ENCODE results near the gene TMEM121B. TPM values are rescaled to one million over a fixed set of nuclear protein-coding genes. Genes with fewer than 3 reads are reported as not detected.

Gene TMEM121B
- total and polyA plus RNA-seq, 7 experiments from 2014 or later: 0.13 to 2.6 (median 0.24) TPM; not detected in 2

DNA sequence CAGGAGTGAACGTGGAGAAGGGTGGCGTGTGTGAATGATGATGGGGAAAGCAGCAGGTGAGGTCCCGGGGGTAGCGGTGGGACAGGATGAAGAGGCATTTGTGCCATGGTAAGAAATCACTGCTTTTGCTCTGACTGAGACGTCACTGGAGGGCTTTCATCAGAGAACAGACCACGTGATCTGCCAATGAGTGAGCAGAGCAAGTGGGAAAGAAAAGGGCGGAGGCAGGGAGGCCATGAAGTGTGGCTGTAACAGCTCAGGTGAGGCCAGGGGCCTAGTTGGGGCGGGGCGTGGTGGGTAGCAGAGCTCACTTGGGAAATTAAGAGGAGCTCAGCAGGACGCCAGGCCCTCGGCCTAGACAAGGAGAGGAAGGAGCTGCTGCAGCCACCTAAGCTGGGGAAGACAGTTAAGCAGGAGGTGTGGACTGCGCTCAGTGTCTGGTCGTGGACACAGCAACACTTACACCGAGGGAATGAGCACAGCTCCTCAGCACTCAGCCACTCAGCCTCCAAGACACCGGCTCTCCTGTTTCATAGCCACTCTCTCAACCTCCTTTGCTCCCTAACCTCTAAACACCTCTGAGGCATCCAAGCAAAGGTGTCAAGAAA is 14.1 kb upstream of the TMEM121B start:
- ATAC-seq (no peak), DNase-seq (no peak)
- peaks cover 4 to 14% (median 7%) of the 10 kb centered on the region in 5 donors for H3K36me3 Mint-ChIP-seq
- no peak overlapping the region for H3K27ac ChIP-seq (ENCODE audit: low read depth, low read length)
- peaks cover 0 to 22% (median 0%) of the 10 kb centered on the region in 3 experiments for H3K36me3 ChIP-seq (ENCODE audit: control insufficient read depth in 2 of 3, insufficient read depth in 3 of 3, low read length in 3 of 3)
- no peaks in the 10 kb centered on the region for H3K9me3 Mint-ChIP-seq
- H3K4me1 Mint-ChIP-seq: peaks cover 0 to 2% (median 0%) of the 10 kb centered on the region in 7 donors
- no peaks in the 10 kb centered on the region for H3K4me1 ChIP-seq (ENCODE audit: control insufficient read depth in 2 of 2, insufficient read depth in 2 of 2, low read length in 2 of 2)
- no peak overlapping the region for H3K4me3 Mint-ChIP-seq
- H3K27ac Mint-ChIP-seq: peak overlapping the region in 1 of 9 donors; percentile 78
- H3K4me3 ChIP-seq (ENCODE audit: low read length): no peak overlapping the region
- intact Hi-C loops (cut with micrococcal nuclease): no loop called here
- POLR2A ChIA-PET: interaction anchor here (0.5 kb wide), 1 partner anchor 64 kb away, joined by 3 read pairs; no protein-coding TSS in a partner anchor
- no peaks in the 10 kb centered on the region for H3K27me3 ChIP-seq (ENCODE audit: control insufficient read depth in 2 of 2, insufficient read depth in 2 of 2, low read length in 2 of 2)
- H3K27me3 Mint-ChIP-seq: peaks cover 0 to 2% (median 0%) of the 10 kb centered on the region in 5 donors
- CTCF ChIA-PET: no interaction called here
- no peaks in the 10 kb centered on the region for H3K9me3 ChIP-seq (ENCODE audit: control insufficient read depth in 2 of 3, low read length in 3 of 3)

DNA sequence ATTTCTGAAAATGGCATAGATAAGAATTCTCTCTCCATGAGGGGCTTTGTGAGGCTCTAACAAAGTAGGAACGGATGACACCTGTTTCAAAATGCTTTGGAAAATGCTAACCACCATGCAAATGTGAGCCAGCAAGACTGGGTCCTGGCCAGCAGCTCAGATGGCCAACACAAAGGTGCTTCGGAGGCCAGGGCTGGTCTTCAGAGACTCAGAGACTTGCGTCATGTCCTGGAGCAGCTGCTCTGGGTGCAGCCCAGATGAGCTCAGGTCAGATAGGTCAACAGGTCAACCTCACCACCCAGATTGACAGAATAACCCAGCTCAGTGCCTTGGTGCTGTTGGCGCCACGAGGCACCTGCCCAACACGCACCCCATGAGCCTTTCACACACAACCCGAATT is 12.0 kb upstream of the TMEM121B start:
- Histone ChIP-seq H3K9me3 (ENCODE audit: control insufficient read depth in 2 of 3, low read length in 3 of 3) (no peaks in the 10 kb centered on the region), H3K36me3 (ENCODE audit: control insufficient read depth in 2 of 3, insufficient read depth in 3 of 3, low read length in 3 of 3) (peaks cover 0 to 8% (median 0%) of the 10 kb centered on the region in 3 experiments), H3K27me3 (ENCODE audit: control insufficient read depth in 2 of 2, insufficient read depth in 2 of 2, low read length in 2 of 2) (no peaks in the 10 kb centered on the region), H3K4me3 (ENCODE audit: low read length) (no peak overlapping the region), H3K27ac (ENCODE audit: low read depth, low read length) (no peak overlapping the region), H3K4me1 (ENCODE audit: control insufficient read depth in 2 of 2, insufficient read depth in 2 of 2, low read length in 2 of 2) (no peaks in the 10 kb centered on the region)
- intact Hi-C loops (cut with micrococcal nuclease): no loop called here
- Mint-ChIP-seq H3K4me1 (peaks cover 0 to 5% (median 0%) of the 10 kb centered on the region in 7 donors), H3K27me3 (peaks cover 0 to 14% (median 0%) of the 10 kb centered on the region in 5 donors), H3K36me3 (peaks cover 2 to 4% (median 3%) of the 10 kb centered on the region in 5 donors), H3K4me3 (no peak overlapping the region), H3K27ac (no peak overlapping the region), H3K9me3 (no peaks in the 10 kb centered on the region)
- ATAC-seq (no peak), DNase-seq (no peak)
- CTCF ChIA-PET: no interaction called here
- POLR2A ChIA-PET: interaction anchor here (0.6 kb wide), 1 partner anchor 42 kb away, joined by 3 read pairs; no protein-coding TSS in a partner anchor

DNA sequence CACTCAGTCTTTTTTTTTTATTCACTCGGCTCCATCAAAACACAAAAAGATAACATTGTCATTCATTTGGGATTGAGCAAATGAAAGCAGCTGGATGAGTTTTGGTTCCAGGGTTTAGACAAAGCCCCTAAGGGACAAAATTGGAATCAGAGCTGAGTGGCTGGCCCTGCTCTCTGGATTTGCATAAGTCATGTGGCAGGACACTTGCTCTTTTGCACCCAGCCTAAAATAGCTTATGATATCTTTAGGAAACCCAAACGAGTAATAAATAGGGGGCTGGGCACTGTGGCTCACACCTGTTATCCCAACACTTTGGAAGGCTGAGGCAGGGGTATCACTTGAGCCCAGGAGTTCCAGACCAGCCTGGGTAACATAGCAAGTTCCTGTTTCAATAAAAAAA is 11.0 kb upstream of the TMEM121B start:
- intact Hi-C loops (cut with micrococcal nuclease): no loop called here
- Histone ChIP-seq H3K9me3 (ENCODE audit: control insufficient read depth in 2 of 3, low read length in 3 of 3) (no peaks in the 10 kb centered on the region), H3K27me3 (ENCODE audit: control insufficient read depth in 2 of 2, insufficient read depth in 2 of 2, low read length in 2 of 2) (no peaks in the 10 kb centered on the region), H3K36me3 (ENCODE audit: control insufficient read depth in 2 of 3, insufficient read depth in 3 of 3, low read length in 3 of 3) (no peaks in the 10 kb centered on the region), H3K4me3 (ENCODE audit: low read length) (no peak overlapping the region), H3K27ac (ENCODE audit: low read depth, low read length) (no peak overlapping the region), H3K4me1 (ENCODE audit: control insufficient read depth in 2 of 2, insufficient read depth in 2 of 2, low read length in 2 of 2) (no peaks in the 10 kb centered on the region)
- peaks cover 0 to 14% (median 0%) of the 10 kb centered on the region in 5 donors for H3K27me3 Mint-ChIP-seq
- CTCF ChIA-PET: no interaction called here
- H3K36me3 Mint-ChIP-seq: peaks cover 0 to 4% (median 2%) of the 10 kb centered on the region in 5 donors
- no peak for ATAC-seq
- H3K4me1 Mint-ChIP-seq: peaks cover 0 to 5% (median 0%) of the 10 kb centered on the region in 7 donors
- no peak overlapping the region for H3K4me3 Mint-ChIP-seq
- POLR2A ChIA-PET: no interaction called here
- DNase-seq: no peak
- no peaks in the 10 kb centered on the region for H3K9me3 Mint-ChIP-seq
- no peak overlapping the region for H3K27ac Mint-ChIP-seq

DNA sequence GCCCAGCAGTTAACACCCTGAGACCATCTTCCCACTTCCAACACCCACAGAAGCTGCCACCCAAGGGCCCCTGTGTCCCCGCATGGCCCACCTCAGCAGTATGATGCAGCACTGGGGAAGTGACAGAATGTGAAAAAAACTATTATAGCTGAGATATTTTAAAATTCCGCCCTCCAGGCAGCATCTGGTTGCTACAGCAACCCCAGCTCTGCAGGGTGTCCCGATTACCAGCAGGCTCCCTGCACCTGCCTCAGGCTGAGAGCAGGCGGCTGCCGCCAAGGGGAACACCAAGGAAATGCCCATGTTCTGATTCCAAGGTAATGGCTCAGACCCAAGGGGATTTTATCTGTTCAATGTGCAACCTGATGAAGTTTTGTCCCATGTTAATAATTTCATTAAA is 10.5 kb upstream of the TMEM121B start:
- H3K36me3 Mint-ChIP-seq: peaks cover 0 to 4% (median 2%) of the 10 kb centered on the region in 5 donors
- H3K4me1 Mint-ChIP-seq: peaks cover 0 to 5% (median 0%) of the 10 kb centered on the region in 7 donors
- Histone ChIP-seq H3K4me1 (ENCODE audit: control insufficient read depth in 2 of 2, insufficient read depth in 2 of 2, low read length in 2 of 2) (no peaks in the 10 kb centered on the region), H3K4me3 (ENCODE audit: low read length) (no peak overlapping the region), H3K27ac (ENCODE audit: low read depth, low read length) (no peak overlapping the region), H3K9me3 (ENCODE audit: control insufficient read depth in 2 of 3, low read length in 3 of 3) (no peaks in the 10 kb centered on the region), H3K27me3 (ENCODE audit: control insufficient read depth in 2 of 2, insufficient read depth in 2 of 2, low read length in 2 of 2) (no peaks in the 10 kb centered on the region), H3K36me3 (ENCODE audit: control insufficient read depth in 2 of 3, insufficient read depth in 3 of 3, low read length in 3 of 3) (no peaks in the 10 kb centered on the region)
- ChIA-PET POLR2A (no interaction called here), CTCF (no interaction called here)
- H3K4me3 Mint-ChIP-seq: no peak overlapping the region
- ATAC-seq (no peak), DNase-seq (no peak)
- peaks cover 0 to 18% (median 0%) of the 10 kb centered on the region in 5 donors for H3K27me3 Mint-ChIP-seq
- H3K9me3 Mint-ChIP-seq: no peaks in the 10 kb centered on the region
- intact Hi-C loops (cut with micrococcal nuclease): loop anchor here in 1 of 2 donors (2.0 kb wide), 1 partner anchor 15 kb away; no protein-coding TSS in a partner anchor
- no peak overlapping the region for H3K27ac Mint-ChIP-seq

DNA sequence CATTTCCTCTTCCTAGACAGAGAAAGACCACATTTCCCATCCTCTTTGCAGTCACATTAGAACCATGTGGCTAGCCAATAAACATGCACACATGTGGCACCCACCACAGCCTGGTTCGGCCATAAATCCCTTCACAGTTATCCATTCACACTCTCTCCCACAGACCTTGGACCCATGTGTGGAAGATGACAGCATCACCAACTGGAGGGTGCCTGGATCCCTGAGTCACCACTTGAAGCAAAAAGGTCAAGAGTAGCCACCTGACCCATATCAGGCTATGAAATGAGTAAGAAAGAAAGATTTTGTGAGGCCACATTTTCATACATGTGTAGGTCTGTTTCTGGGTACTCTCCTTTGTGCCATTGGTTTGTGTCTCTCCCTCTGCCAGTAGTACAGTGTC is 9.0 kb upstream of the TMEM121B start:
- Histone ChIP-seq H3K36me3 (ENCODE audit: control insufficient read depth in 2 of 3, insufficient read depth in 3 of 3, low read length in 3 of 3) (no peaks in the 10 kb centered on the region), H3K27ac (ENCODE audit: low read depth, low read length) (no peak overlapping the region), H3K9me3 (ENCODE audit: control insufficient read depth in 2 of 3, low read length in 3 of 3) (no peaks in the 10 kb centered on the region), H3K27me3 (ENCODE audit: control insufficient read depth in 2 of 2, insufficient read depth in 2 of 2, low read length in 2 of 2) (no peaks in the 10 kb centered on the region), H3K4me3 (ENCODE audit: low read length) (no peak overlapping the region), H3K4me1 (ENCODE audit: control insufficient read depth in 2 of 2, insufficient read depth in 2 of 2, low read length in 2 of 2) (no peaks in the 10 kb centered on the region)
- H3K36me3 Mint-ChIP-seq: peaks cover 0 to 4% (median 2%) of the 10 kb centered on the region in 5 donors
- H3K9me3 Mint-ChIP-seq: no peaks in the 10 kb centered on the region
- CTCF ChIA-PET: interaction anchor here (0.6 kb wide), 1 partner anchor 30 kb away, joined by 5 read pairs; no protein-coding TSS in a partner anchor
- intact Hi-C loops (cut with micrococcal nuclease): loop anchor here in 1 of 2 donors (2.0 kb wide), 1 partner anchor 13 kb away; no protein-coding TSS in a partner anchor
- ATAC-seq (no peak), DNase-seq (no peak)
- no peak overlapping the region for H3K4me3 Mint-ChIP-seq
- peaks cover 0 to 18% (median 0%) of the 10 kb centered on the region in 5 donors for H3K27me3 Mint-ChIP-seq
- POLR2A ChIA-PET: no interaction called here
- H3K27ac Mint-ChIP-seq: peak overlapping the region in 1 of 9 donors; percentile 46
- peaks cover 0 to 5% (median 0%) of the 10 kb centered on the region in 7 donors for H3K4me1 Mint-ChIP-seq

DNA sequence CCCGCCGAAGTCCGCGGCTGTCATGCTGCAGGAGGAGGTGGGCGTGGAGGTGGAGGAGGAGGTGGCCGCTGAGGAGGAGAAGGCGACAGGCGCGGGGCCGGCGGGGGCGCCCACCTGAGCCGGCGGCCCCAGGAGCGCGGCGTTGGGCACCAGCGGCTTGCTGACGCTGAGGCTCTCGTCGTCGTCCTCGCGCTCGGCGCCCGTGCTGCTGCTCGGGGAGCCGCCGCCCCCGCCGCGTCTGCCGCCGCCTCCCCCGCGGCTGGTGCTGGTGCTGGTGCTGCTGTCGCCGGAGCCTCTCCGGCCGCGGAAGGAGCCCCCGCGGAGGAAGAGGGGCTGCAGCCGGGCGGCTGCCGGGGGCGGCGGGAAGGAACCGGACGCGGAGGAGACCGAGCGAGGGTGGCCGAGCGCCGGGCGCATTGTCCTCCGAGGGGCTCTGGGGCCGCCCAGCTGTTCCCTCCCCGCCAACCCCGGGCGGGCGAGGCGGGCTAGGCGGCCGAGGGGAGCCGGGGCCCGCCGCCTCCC is 388 bp downstream of the TMEM121B start:
- intact Hi-C loops (cut with micrococcal nuclease): loop anchor here (1.0 kb wide), 2 partner anchors 33 to 36 kb away; partner anchors contain the start of gene IL17RA (in 1 of the 2)
- H3K27ac Mint-ChIP-seq: no peak overlapping the region
- H3K4me3 ChIP-seq (ENCODE audit: low read length): no peak overlapping the region
- H3K9me3 Mint-ChIP-seq: peaks cover 0 to 2% (median 0%) of the 10 kb centered on the region in 11 donors
- ChIA-PET POLR2A (no interaction called here), CTCF (no interaction called here)
- peaks cover 0 to 10% of the 10 kb centered on the region in 2 donors for H3K27me3 ChIP-seq (ENCODE audit: control insufficient read depth in 2 of 2, insufficient read depth in 2 of 2, low read length in 2 of 2)
- peaks cover 46 to 49% of the 10 kb centered on the region in 2 donors for H3K4me1 ChIP-seq (ENCODE audit: control insufficient read depth in 2 of 2, insufficient read depth in 2 of 2, low read length in 2 of 2)
- DNase-seq (peak in 3 of 9 donors; percentile 25 to 34 (median 28)), ATAC-seq (peak; percentile 35)
- H3K9me3 ChIP-seq (ENCODE audit: control insufficient read depth in 2 of 3, low read length in 3 of 3): no peaks in the 10 kb centered on the region
- H3K36me3 Mint-ChIP-seq: peaks cover 0 to 4% (median 0%) of the 10 kb centered on the region in 5 donors
- no peak overlapping the region for H3K27ac ChIP-seq (ENCODE audit: low read depth, low read length)
- H3K36me3 ChIP-seq (ENCODE audit: control insufficient read depth in 2 of 3, insufficient read depth in 3 of 3, low read length in 3 of 3): no peaks in the 10 kb centered on the region
- H3K27me3 Mint-ChIP-seq: peaks cover 6 to 43% (median 12%) of the 10 kb centered on the region in 5 donors
- peaks cover 36 to 45% (median 42%) of the 10 kb centered on the region in 7 donors for H3K4me1 Mint-ChIP-seq
- H3K4me3 Mint-ChIP-seq: peak overlapping the region in 1 of 10 donors; percentile 78
